GM18858 (cell line): ENCODE results near the gene PTPN13.
A peak's percentile ranks its signal among the peaks of the same experiment; 100 is the strongest.

Experiments
- ATAC-seq: cut with Tn5 transposase; IDR thresholded peaks from one replicate; pipeline ENCODE4 v1.9.1; 2021; ENCODE audit not compliant: unreplicated experiment

The PTPN13 gene

GRCh38 chr4:86593688-86594558, at the start of gene PTPN13:
TSS of gene PTPN13 (plus strand) at chr4:86594315. CDS start at chr4:86635257, 40,942 bp downstream.
- ATAC-seq, result peak; percentile 91

GRCh38 chr4:86547140-86547539, 47.0 kb upstream of the PTPN13 start:
- ATAC-seq, result no peak

- no peak for ATAC-seq
Observed at GRCh38 chr4:86549163-86549788, 44.8 kb upstream of the PTPN13 start.

- ATAC-seq, result no peak
Observed at GRCh38 chr4:86551387-86551786, 42.7 kb upstream of the PTPN13 start.

GRCh38 chr4:86554646-86555045, 39.5 kb upstream of the PTPN13 start:
- no peak for ATAC-seq

- peak; percentile 31 for ATAC-seq
Observed at GRCh38 chr4:86556791-86557415, 37.2 kb upstream of the PTPN13 start.

- ATAC-seq, result peak; percentile 96
Observed at GRCh38 chr4:86557526-86557925, 36.6 kb upstream of the PTPN13 start.

GRCh38 chr4:86558258-86558657, 35.9 kb upstream of the PTPN13 start:
- ATAC-seq, result no peak

GRCh38 chr4:86558797-86559196, 35.3 kb upstream of the PTPN13 start:
- ATAC-seq, result no peak

- ATAC-seq, result no peak
Observed at GRCh38 chr4:86560447-86560846, 33.7 kb upstream of the PTPN13 start.

- no peak for ATAC-seq
Observed at GRCh38 chr4:86561256-86561655, 32.9 kb upstream of the PTPN13 start.

- ATAC-seq, result no peak
Observed at GRCh38 chr4:86563416-86563815, 30.7 kb upstream of the PTPN13 start.

- ATAC-seq, result no peak
Observed at GRCh38 chr4:86564795-86565194, 29.3 kb upstream of the PTPN13 start.

GRCh38 chr4:86565651-86566050, 28.5 kb upstream of the PTPN13 start:
- ATAC-seq, result no peak

- ATAC-seq, result peak; percentile 52
Observed at GRCh38 chr4:86569103-86569870, 24.8 kb upstream of the PTPN13 start.

GRCh38 chr4:86579941-86580340, 14.2 kb upstream of the PTPN13 start:
- no peak for ATAC-seq

- ATAC-seq, result no peak
Observed at GRCh38 chr4:86582410-86582809, 11.7 kb upstream of the PTPN13 start.

- no peak for ATAC-seq
Observed at GRCh38 chr4:86586160-86586572, 7.9 kb upstream of the PTPN13 start.

- no peak for ATAC-seq
Observed at GRCh38 chr4:86586626-86587380, 7.3 kb upstream of the PTPN13 start.

- no peak for ATAC-seq
Observed at GRCh38 chr4:86587381-86588140, 6.6 kb upstream of the PTPN13 start.
